GM18526 (cell line): ENCODE data around the gene DIAPH3.

ENCODE experiments used
- POLR2A ChIP-seq: IDR thresholded peaks from 3 replicates; pipeline ENCODE4 v1.6.1; 2011; ENCODE audit not compliant: insufficient read length; ENCODE audit errors: extremely low read depth

DIAPH3 gene

GRCh38 chr13:59691501-59692066 is 472.1 kb downstream of the DIAPH3 start:
- no peak for TF ChIP-seq POLR2A

GRCh38 chr13:59690857-59691500 is 472.7 kb downstream of the DIAPH3 start:
- no peak for TF ChIP-seq POLR2A

GRCh38 chr13:59689057-59689456 is 474.7 kb downstream of the DIAPH3 start:
- no peak for TF ChIP-seq POLR2A

- TF ChIP-seq POLR2A, result no peak
These were observed 476.8 kb downstream of the DIAPH3 start for GRCh38 chr13:59686798-59687394.

- no peak for TF ChIP-seq POLR2A
These were observed 479.6 kb downstream of the DIAPH3 start for GRCh38 chr13:59684105-59684504.

- TF ChIP-seq POLR2A, result no peak
These were observed 482.0 kb downstream of the DIAPH3 start for GRCh38 chr13:59681636-59682311.

- no peak for TF ChIP-seq POLR2A
These were observed 483.2 kb downstream of the DIAPH3 start for GRCh38 chr13:59680429-59681024.

GRCh38 chr13:59679254-59679653 is 484.5 kb downstream of the DIAPH3 start:
- no peak for TF ChIP-seq POLR2A

GRCh38 chr13:59677966-59678814 is 485.5 kb downstream of the DIAPH3 start:
- no peak for TF ChIP-seq POLR2A

- no peak for TF ChIP-seq POLR2A
These were observed 486.3 kb downstream of the DIAPH3 start for GRCh38 chr13:59677430-59677829.

- TF ChIP-seq POLR2A, result no peak
These were observed 489.1 kb downstream of the DIAPH3 start for GRCh38 chr13:59674616-59675015.

- no peak for TF ChIP-seq POLR2A
These were observed 490.4 kb downstream of the DIAPH3 start for GRCh38 chr13:59673286-59673685.

GRCh38 chr13:59672445-59672844 is 491.3 kb downstream of the DIAPH3 start:
- TF ChIP-seq POLR2A, result no peak

GRCh38 chr13:59671881-59672280 is 491.8 kb downstream of the DIAPH3 start:
- TF ChIP-seq POLR2A, result no peak

- no peak for TF ChIP-seq POLR2A
These were observed 497.2 kb downstream of the DIAPH3 start for GRCh38 chr13:59666504-59666903.
